ENCODE results near the gene S100A7A.

- TF ChIP-seq CTCF (IDR thresholded peaks at IDR 0.05; ENCODE audit: insufficient read depth, low read depth, low read length) (no peak), EZH2 (IDR thresholded peaks at IDR 0.05; ENCODE audit: insufficient read depth, low read length) (no peak)
These were observed 24.1 kb upstream of the S100A7A start for GRCh38 chr1:153392258-153392657.
